Measurements from ENCODE around the gene ANKRD11. TPM values are rescaled to one million over a fixed set of nuclear protein-coding genes. Genes with fewer than 3 reads are reported as not detected.

ANKRD11 gene
- 100 to 1,000 TPM in 1 of 4 donors, 10 to 100 TPM in 3; 82.9 to 111 (median 91.2) TPM for polyA plus RNA-seq (ENCODE audit: insufficient read length in 4 of 4)

GRCh38 chr16:89490439-89491237, at the start of gene ANKRD11:
Gene ANKRD11, minus strand, starts transcription at chr16:89490561. Its CDS starts 173,542 bp downstream, at chr16:89317019.
- DNase-seq (ENCODE audit: low read depth in 4 of 4, low spot score in 3 of 4), result peak; percentile 98 to 99 (median 98)

GRCh38 chr16:89538286-89538685, 47.9 kb upstream of the ANKRD11 start:
- DNase-seq (ENCODE audit: low read depth in 4 of 4, low spot score in 3 of 4), result no peak

- DNase-seq (ENCODE audit: low read depth in 4 of 4, low spot score in 3 of 4), result no peak
Measured at GRCh38 chr16:89537549-89537925, 47.2 kb upstream of the ANKRD11 start.

- DNase-seq (ENCODE audit: low read depth in 4 of 4, low spot score in 3 of 4), result no peak
Measured at GRCh38 chr16:89536886-89537548, 46.7 kb upstream of the ANKRD11 start.

- no peak for DNase-seq (ENCODE audit: low read depth in 4 of 4, low spot score in 3 of 4)
Measured at GRCh38 chr16:89536371-89536770, 46.0 kb upstream of the ANKRD11 start.

GRCh38 chr16:89534252-89534756, 43.9 kb upstream of the ANKRD11 start:
- DNase-seq (ENCODE audit: low read depth in 4 of 4, low spot score in 3 of 4), result no peak

- no peak for DNase-seq (ENCODE audit: low read depth in 4 of 4, low spot score in 3 of 4)
Measured at GRCh38 chr16:89531821-89532526, 41.6 kb upstream of the ANKRD11 start.

- DNase-seq (ENCODE audit: low read depth in 4 of 4, low spot score in 3 of 4), result no peak
Measured at GRCh38 chr16:89530401-89531381, 40.3 kb upstream of the ANKRD11 start.

GRCh38 chr16:89529097-89529496, 38.7 kb upstream of the ANKRD11 start:
- no peak for DNase-seq (ENCODE audit: low read depth in 4 of 4, low spot score in 3 of 4)

- DNase-seq (ENCODE audit: low read depth in 4 of 4, low spot score in 3 of 4), result no peak
Measured at GRCh38 chr16:89525146-89525913, 35.0 kb upstream of the ANKRD11 start.

GRCh38 chr16:89523680-89524344, 33.5 kb upstream of the ANKRD11 start:
- DNase-seq (ENCODE audit: low read depth in 4 of 4, low spot score in 3 of 4), result no peak

GRCh38 chr16:89522287-89522686, 31.9 kb upstream of the ANKRD11 start:
- DNase-seq (ENCODE audit: low read depth in 4 of 4, low spot score in 3 of 4), result no peak

GRCh38 chr16:89519881-89520280, 29.5 kb upstream of the ANKRD11 start:
- DNase-seq (ENCODE audit: low read depth in 4 of 4, low spot score in 3 of 4), result no peak

GRCh38 chr16:89517128-89517527, 26.8 kb upstream of the ANKRD11 start:
- DNase-seq (ENCODE audit: low read depth in 4 of 4, low spot score in 3 of 4), result no peak

GRCh38 chr16:89512453-89512852, 22.1 kb upstream of the ANKRD11 start:
- DNase-seq (ENCODE audit: low read depth in 4 of 4, low spot score in 3 of 4), result no peak

- no peak for DNase-seq (ENCODE audit: low read depth in 4 of 4, low spot score in 3 of 4)
Measured at GRCh38 chr16:89511374-89511773, 21.0 kb upstream of the ANKRD11 start.

GRCh38 chr16:89510526-89510925, 20.2 kb upstream of the ANKRD11 start:
- no peak for DNase-seq (ENCODE audit: low read depth in 4 of 4, low spot score in 3 of 4)

GRCh38 chr16:89507834-89508590, 17.7 kb upstream of the ANKRD11 start, which contains the start of gene SPG7:
Gene SPG7, plus strand, starts transcription at chr16:89508403. Its CDS starts 15 bp downstream, at chr16:89508418.
- DNase-seq (ENCODE audit: low read depth in 4 of 4, low spot score in 3 of 4), result peak in 3 of 4 donors; percentile 72 to 79 (median 76)

All from left renal pelvis (tissue), 4 donors.